ENCODE results near the gene RALGPS1.

Gene RALGPS1

GRCh38 chr9:127263237-127263636, 348.7 kb downstream of the RALGPS1 start:
- DNase-seq (ENCODE audit: low spot score) = no peak

GRCh38 chr9:127263664-127264063, 349.1 kb downstream of the RALGPS1 start:
- no peak for DNase-seq (ENCODE audit: low spot score)

GRCh38 chr9:127264462-127265219, 350.1 kb downstream of the RALGPS1 start, which contains the start of gene GARNL3:
TSS of gene GARNL3 (plus strand) at chr9:127264774. CDS start at chr9:127264878, 104 bp downstream.
- DNase-seq (ENCODE audit: low spot score) = no peak

- DNase-seq (ENCODE audit: low spot score) = no peak
Measured at GRCh38 chr9:127267793-127268525, 353.4 kb downstream of the RALGPS1 start.

GRCh38 chr9:127269449-127269848, 354.9 kb downstream of the RALGPS1 start:
- no peak for DNase-seq (ENCODE audit: low spot score)
